GM12878 (cell line): ENCODE measurements around the gene TLE3. TPM values are rescaled to one million over a fixed set of nuclear protein-coding genes. Genes with fewer than 3 reads are reported as not detected.

Experiments
- ATAC-seq: fragments of 200-7000 bp; cut with Tn5 transposase; 3 replicates; pipeline ENCODE4 v1.9.1; 2020; ENCODE audit warnings: mild to moderate bottlenecking, moderate library complexity
- BruUV-seq: library from RNA; stranded (reverse); fragments of 400-500 nt; replicated peaks from 2 replicates; lab custom pipeline; 2021; lab: Mats Ljungman, UMichigan
- CTCF ChIA-PET: fragments of 300-600 bp; sonication (Branson Sonifier 250); formaldehyde crosslinking; extraction: SDS; loops from one replicate; lab custom pipeline; 2021; ENCODE audit warnings: inconsistent platforms; lab: Yijun Ruan, JAX
- POLR2A ChIA-PET: fragments of 350-600 bp; formaldehyde crosslinking; extraction: SDS; loops from one replicate; lab custom pipeline; 2021; ENCODE audit warnings: inconsistent platforms; lab: Charles Lee
- RAD21 ChIA-PET: fragments of 300-600 bp; sonication (Branson Sonifier 250); formaldehyde crosslinking; loops from one replicate; lab custom pipeline; 2023; ENCODE audit warnings: antibody characterized with exemption; ENCODE audit not compliant: unreplicated experiment; lab: Charles Lee
- SMC1A ChIA-PET: fragments of 300-600 bp; sonication (Branson Sonifier 250); formaldehyde crosslinking; loops from one replicate; lab custom pipeline; 2023; ENCODE audit not compliant: unreplicated experiment, uncharacterized antibody; lab: Charles Lee
- DNase-seq: peaks from one replicate; pipeline ENCODE4 v3.0.0-alpha.2; 2011; ENCODE audit warnings: low read depth, low spot score
- FAIRE-seq: peaks from 3 replicates; lab custom pipeline; 2011; peaks lifted over from hg19 to GRCh38; lab: Jason Lieb, UNC
- H2AFZ ChIP-seq: 2 replicates; pipeline ENCODE4 v1.6.0; 2011; ENCODE audit warnings: low read depth, low read length, control low read depth; ENCODE audit not compliant: control insufficient read depth
- H3K27ac ChIP-seq: 2 replicates; pipeline ENCODE4 v1.5.1; 2011; ENCODE audit warnings: control low read depth; ENCODE audit not compliant: control insufficient read depth, insufficient read depth
- H3K27me3 ChIP-seq, 2 experiments: replicated peaks in 1 of 2; 2 replicates each; pipeline versions ENCODE4 v1.6.0 to v1.6.1; 2011; ENCODE audit warnings: low read length in 1 of 2; ENCODE audit not compliant: control insufficient read depth in 2 of 2, insufficient read depth in 2 of 2
- H3K36me3 ChIP-seq, 2 experiments: 2 replicates each; pipeline ENCODE4 v1.5.1; 2011; ENCODE audit warnings: low read length in 1 of 2; ENCODE audit not compliant: control insufficient read depth in 2 of 2, insufficient read depth in 2 of 2
- H3K4me1 ChIP-seq: 2 replicates; pipeline ENCODE4 v1.6.1; 2011; ENCODE audit warnings: mild to moderate bottlenecking, low read length, moderate library complexity, mixed read lengths; ENCODE audit not compliant: control insufficient read depth, insufficient read depth
- H3K4me2 ChIP-seq: 2 replicates; pipeline ENCODE4 v1.6.0; 2011; ENCODE audit warnings: control low read depth; ENCODE audit not compliant: control insufficient read depth, insufficient read depth
- H3K4me3 ChIP-seq: fragments of 200-600 bp; sonication (generic); 2 replicates; pipeline ENCODE4 v1.5.1; 2016
- H3K79me2 ChIP-seq: 2 replicates; pipeline ENCODE4 v1.6.0; 2011; ENCODE audit warnings: low read length; ENCODE audit not compliant: control insufficient read depth, insufficient read depth
- H3K9ac ChIP-seq: 2 replicates; pipeline ENCODE4 v1.8.0; 2011; ENCODE audit warnings: low read length, control low read depth, mixed read lengths; ENCODE audit not compliant: control insufficient read depth, insufficient read depth
- H3K9me3 ChIP-seq: replicated peaks from 3 replicates; pipeline ENCODE4 v1.5.1; 2011; ENCODE audit warnings: mild to moderate bottlenecking, low read length; ENCODE audit not compliant: control insufficient read depth, insufficient read depth
- H4K20me1 ChIP-seq: 2 replicates; pipeline ENCODE4 v1.6.0; 2011; ENCODE audit not compliant: control insufficient read depth, insufficient read depth
- CEBPB ChIP-seq, 2 experiments: fragments of 150-350 bp in 1 of 2; IDR thresholded peaks; 2 replicates each; pipeline ENCODE4 v1.6.1; 2012 to 2014; ENCODE audit warnings: low read depth in 2 of 2, low read length in 2 of 2, borderline replicate concordance in 1 of 2, inconsistent platforms in 1 of 2
- RELA ChIP-seq: fragments of 450-650 bp; IDR thresholded peaks from 2 replicates; pipeline ENCODE4 v1.8.0; 2014; ENCODE audit warnings: borderline replicate concordance; ENCODE audit not compliant: partially characterized antibody
- SMAD5 ChIP-seq: IDR thresholded peaks from 2 replicates; pipeline ENCODE4 v1.6.1; 2016; ENCODE audit warnings: antibody characterized with exemption, low read depth
- YBX1 ChIP-seq: fragments of 450-650 bp; IDR thresholded peaks from 2 replicates; pipeline ENCODE4 v1.6.1; 2016; ENCODE audit warnings: antibody characterized with exemption
- ZNF384 ChIP-seq: IDR thresholded peaks from 2 replicates; pipeline ENCODE4 v1.6.1; 2012; ENCODE audit warnings: low read depth, mild to moderate bottlenecking, low read length, improper control_type of control experiment, borderline replicate concordance
- WGBS: methylation state at CpG from one replicate; pipeline ENCODE4 v1.1.6; 2016; ENCODE audit warnings: low lambda C conversion rate; ENCODE audit not compliant: insufficient replicate concordance, insufficient coverage; ENCODE audit errors: missing lambda C conversion rate; 5-methylcytosine and 5-hydroxymethylcytosine counted together
- in situ Hi-C: fragments of 300-500 bp; cut with MboI; formaldehyde crosslinking; loops from 9 replicates; pipeline ENCODE4 v1.14.3; 2018; ENCODE audit warnings: mixed read lengths
- intact Hi-C: fragments of 100-400 bp; cut with micrococcal nuclease; formaldehyde crosslinking; loops from one replicate; pipeline ENCODE4 v1.14.2; 2022; ENCODE audit not compliant: unreplicated experiment
- polyA plus RNA-seq, 11 experiments: library from polyadenylated mRNA; depleted of rRNA in 4 of 11; unstranded in 6 of 11; stranded (reverse) in 5 of 11; fragments of >200 nt; fragmentation: Nextera tagmentation in 4 of 11; fragmentation: Illumina TruSeq in 1 of 11; extraction: Ambion mirVana in 4 of 11; extraction: Trizol in 1 of 11; gene quantifications; 1 replicate in 1 of 11; 2 replicates in 10 of 11; pipeline versions ENCODE4 v1.2.1 to v1.2.3, GENCODE V29; 2011 to 2016; ENCODE audit warnings: inconsistent platforms in 2 of 11, missing spikeins in 2 of 11, low read depth in 1 of 11
- total RNA-seq, 4 experiments: library from RNA; depleted of rRNA in 3 of 4; stranded (reverse); fragments of >200 nt in 3 of 4; fragmentation: Illumina TruSeq in 1 of 4; extraction: Trizol in 1 of 4; gene quantifications; 2 replicates each; pipeline versions ENCODE4 v1.2.1 to v1.2.3, GENCODE V29; 2013 to 2021
- TF ChIP-seq, protein P1 (sequence below): IDR thresholded peaks from 2 replicates; pipeline ENCODE4 v1.6.1; 2012; ENCODE audit warnings: mild to moderate bottlenecking, low read depth, low read length
- TF ChIP-seq, protein P2 (sequence below): fragments of 450-650 bp; IDR thresholded peaks from 2 replicates; pipeline ENCODE4 v1.6.1; 2016; ENCODE audit warnings: mild to moderate bottlenecking
- TF ChIP-seq, protein P3 (sequence below): fragments of 150-350 bp; IDR thresholded peaks from 2 replicates; pipeline ENCODE4 v1.6.1; 2016; ENCODE audit warnings: low read depth, low read length
- TF ChIP-seq, protein P4 (sequence below): fragments of 450-650 bp; formaldehyde crosslinking; IDR thresholded peaks from 2 replicates; pipeline ENCODE4 v1.4.0; 2022; ENCODE audit warnings: mild to moderate bottlenecking, moderate library complexity
- TF ChIP-seq, protein P5 (sequence below): fragments of 450-650 bp; IDR thresholded peaks from 2 replicates; pipeline ENCODE4 v1.6.1; 2014; ENCODE audit warnings: mild to moderate bottlenecking

Gene TLE3
- total and polyA plus RNA-seq, 10 of the 15 experiments (the other 5 are each of a cell fraction or from before 2014, with no cell fraction given), result 1.2 to 65.5 (median 9.7) TPM

DNA sequence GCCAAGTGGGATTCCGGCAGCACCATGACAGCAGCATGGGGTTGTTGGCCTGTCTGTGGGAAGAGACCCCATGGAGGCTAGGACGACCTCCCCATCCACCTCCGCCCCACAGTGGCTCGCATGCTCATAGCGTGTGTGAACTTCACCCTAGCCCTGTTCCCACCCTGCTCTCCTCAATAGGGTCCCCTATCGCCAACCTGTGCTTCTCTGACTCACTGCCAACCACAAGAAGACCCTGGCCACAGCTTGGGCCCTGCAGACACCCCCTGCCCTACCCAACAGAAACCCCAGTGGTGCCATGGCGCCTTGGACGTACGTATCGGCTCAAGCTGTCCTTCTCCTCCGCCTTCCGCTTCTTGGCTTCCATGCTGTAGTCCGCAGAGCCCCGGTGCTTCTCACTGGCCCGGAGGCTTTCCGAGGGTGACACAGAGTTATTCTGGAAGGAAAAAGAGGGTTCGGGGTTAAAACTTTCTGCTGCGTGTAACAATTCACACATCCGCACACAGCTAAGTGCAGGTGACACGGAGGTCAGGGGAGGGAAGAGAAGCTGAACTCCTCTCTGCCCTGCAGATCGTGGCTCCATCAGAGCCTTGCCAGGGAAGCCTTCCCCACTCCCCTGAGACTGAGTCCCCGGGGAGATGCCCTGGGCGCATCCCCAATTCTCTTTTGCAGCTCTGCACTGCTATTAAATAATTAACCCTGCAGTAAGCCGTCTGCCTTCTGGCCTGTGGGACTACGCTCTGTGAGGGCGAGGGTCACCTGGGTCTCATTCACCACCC lies 37.3 kb downstream of the TLE3 start:
- H3K36me3 ChIP-seq, result peaks cover 38 to 57% of the 10 kb centered on the region in 2 experiments
- no peak for ATAC-seq
- BruUV-seq, result no TSS peak
- TF ChIP-seq SMAD5 (no peak), CEBPB (IDR thresholded peaks at IDR 0.05; ENCODE audit: borderline replicate concordance in 1 of 2, low read depth in 2 of 2, low read length in 2 of 2) (no peak), ZNF384 (no peak), RELA (no peak), YBX1 (no peak)
- TF ChIP-seq, protein P1, sequence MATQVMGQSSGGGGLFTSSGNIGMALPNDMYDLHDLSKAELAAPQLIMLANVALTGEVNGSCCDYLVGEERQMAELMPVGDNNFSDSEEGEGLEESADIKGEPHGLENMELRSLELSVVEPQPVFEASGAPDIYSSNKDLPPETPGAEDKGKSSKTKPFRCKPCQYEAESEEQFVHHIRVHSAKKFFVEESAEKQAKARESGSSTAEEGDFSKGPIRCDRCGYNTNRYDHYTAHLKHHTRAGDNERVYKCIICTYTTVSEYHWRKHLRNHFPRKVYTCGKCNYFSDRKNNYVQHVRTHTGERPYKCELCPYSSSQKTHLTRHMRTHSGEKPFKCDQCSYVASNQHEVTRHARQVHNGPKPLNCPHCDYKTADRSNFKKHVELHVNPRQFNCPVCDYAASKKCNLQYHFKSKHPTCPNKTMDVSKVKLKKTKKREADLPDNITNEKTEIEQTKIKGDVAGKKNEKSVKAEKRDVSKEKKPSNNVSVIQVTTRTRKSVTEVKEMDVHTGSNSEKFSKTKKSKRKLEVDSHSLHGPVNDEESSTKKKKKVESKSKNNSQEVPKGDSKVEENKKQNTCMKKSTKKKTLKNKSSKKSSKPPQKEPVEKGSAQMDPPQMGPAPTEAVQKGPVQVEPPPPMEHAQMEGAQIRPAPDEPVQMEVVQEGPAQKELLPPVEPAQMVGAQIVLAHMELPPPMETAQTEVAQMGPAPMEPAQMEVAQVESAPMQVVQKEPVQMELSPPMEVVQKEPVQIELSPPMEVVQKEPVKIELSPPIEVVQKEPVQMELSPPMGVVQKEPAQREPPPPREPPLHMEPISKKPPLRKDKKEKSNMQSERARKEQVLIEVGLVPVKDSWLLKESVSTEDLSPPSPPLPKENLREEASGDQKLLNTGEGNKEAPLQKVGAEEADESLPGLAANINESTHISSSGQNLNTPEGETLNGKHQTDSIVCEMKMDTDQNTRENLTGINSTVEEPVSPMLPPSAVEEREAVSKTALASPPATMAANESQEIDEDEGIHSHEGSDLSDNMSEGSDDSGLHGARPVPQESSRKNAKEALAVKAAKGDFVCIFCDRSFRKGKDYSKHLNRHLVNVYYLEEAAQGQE, result no peak
- TF ChIP-seq, protein P2, sequence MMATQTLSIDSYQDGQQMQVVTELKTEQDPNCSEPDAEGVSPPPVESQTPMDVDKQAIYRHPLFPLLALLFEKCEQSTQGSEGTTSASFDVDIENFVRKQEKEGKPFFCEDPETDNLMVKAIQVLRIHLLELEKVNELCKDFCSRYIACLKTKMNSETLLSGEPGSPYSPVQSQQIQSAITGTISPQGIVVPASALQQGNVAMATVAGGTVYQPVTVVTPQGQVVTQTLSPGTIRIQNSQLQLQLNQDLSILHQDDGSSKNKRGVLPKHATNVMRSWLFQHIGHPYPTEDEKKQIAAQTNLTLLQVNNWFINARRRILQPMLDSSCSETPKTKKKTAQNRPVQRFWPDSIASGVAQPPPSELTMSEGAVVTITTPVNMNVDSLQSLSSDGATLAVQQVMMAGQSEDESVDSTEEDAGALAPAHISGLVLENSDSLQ, result no peak
- TF ChIP-seq, protein P3, sequence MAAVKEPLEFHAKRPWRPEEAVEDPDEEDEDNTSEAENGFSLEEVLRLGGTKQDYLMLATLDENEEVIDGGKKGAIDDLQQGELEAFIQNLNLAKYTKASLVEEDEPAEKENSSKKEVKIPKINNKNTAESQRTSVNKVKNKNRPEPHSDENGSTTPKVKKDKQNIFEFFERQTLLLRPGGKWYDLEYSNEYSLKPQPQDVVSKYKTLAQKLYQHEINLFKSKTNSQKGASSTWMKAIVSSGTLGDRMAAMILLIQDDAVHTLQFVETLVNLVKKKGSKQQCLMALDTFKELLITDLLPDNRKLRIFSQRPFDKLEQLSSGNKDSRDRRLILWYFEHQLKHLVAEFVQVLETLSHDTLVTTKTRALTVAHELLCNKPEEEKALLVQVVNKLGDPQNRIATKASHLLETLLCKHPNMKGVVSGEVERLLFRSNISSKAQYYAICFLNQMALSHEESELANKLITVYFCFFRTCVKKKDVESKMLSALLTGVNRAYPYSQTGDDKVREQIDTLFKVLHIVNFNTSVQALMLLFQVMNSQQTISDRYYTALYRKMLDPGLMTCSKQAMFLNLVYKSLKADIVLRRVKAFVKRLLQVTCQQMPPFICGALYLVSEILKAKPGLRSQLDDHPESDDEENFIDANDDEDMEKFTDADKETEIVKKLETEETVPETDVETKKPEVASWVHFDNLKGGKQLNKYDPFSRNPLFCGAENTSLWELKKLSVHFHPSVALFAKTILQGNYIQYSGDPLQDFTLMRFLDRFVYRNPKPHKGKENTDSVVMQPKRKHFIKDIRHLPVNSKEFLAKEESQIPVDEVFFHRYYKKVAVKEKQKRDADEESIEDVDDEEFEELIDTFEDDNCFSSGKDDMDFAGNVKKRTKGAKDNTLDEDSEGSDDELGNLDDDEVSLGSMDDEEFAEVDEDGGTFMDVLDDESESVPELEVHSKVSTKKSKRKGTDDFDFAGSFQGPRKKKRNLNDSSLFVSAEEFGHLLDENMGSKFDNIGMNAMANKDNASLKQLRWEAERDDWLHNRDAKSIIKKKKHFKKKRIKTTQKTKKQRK, result no peak
- TF ChIP-seq, protein P4, sequence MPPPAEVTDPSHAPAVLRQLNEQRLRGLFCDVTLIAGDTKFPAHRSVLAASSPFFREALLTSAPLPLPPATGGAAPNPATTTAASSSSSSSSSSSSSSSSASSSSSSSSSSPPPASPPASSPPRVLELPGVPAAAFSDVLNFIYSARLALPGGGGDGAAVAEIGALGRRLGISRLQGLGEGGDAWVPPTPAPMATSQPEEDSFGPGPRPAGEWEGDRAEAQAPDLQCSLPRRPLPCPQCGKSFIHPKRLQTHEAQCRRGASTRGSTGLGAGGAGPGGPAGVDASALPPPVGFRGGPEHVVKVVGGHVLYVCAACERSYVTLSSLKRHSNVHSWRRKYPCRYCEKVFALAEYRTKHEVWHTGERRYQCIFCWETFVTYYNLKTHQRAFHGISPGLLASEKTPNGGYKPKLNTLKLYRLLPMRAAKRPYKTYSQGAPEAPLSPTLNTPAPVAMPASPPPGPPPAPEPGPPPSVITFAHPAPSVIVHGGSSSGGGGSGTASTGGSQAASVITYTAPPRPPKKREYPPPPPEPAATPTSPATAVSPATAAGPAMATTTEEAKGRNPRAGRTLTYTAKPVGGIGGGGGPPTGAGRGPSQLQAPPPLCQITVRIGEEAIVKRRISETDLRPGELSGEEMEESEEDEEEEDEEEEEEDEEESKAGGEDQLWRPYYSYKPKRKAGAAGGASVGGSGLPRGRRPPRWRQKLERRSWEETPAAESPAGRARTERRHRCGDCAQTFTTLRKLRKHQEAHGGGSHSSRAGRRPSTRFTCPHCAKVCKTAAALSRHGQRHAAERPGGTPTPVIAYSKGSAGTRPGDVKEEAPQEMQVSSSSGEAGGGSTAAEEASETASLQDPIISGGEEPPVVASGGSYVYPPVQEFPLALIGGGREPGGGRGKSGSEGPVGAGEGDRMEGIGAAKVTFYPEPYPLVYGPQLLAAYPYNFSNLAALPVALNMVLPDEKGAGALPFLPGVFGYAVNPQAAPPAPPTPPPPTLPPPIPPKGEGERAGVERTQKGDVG (CRISPR knock-in tag), result no peak
- TF ChIP-seq, protein P5, sequence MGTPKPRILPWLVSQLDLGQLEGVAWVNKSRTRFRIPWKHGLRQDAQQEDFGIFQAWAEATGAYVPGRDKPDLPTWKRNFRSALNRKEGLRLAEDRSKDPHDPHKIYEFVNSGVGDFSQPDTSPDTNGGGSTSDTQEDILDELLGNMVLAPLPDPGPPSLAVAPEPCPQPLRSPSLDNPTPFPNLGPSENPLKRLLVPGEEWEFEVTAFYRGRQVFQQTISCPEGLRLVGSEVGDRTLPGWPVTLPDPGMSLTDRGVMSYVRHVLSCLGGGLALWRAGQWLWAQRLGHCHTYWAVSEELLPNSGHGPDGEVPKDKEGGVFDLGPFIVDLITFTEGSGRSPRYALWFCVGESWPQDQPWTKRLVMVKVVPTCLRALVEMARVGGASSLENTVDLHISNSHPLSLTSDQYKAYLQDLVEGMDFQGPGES, result no peak

More for the DNA sequence above, 37.3 kb downstream of the TLE3 start:
- FAIRE-seq (no peak), DNase-seq (no peak)
- no peaks in the 10 kb centered on the region for H4K20me1 ChIP-seq
- no peaks in the 10 kb centered on the region for H3K79me2 ChIP-seq
- in situ Hi-C loops (no loop called here), intact Hi-C loops (no loop called here)
- CTCF ChIA-PET, result no interaction called here
- no peak overlapping the region for H3K27ac ChIP-seq
- H3K4me3 ChIP-seq, result no peak overlapping the region
- H3K9me3 ChIP-seq, result no peaks in the 10 kb centered on the region
- H3K27me3 ChIP-seq, result no peaks in the 10 kb centered on the region
- H3K9ac ChIP-seq, result no peak overlapping the region
- H2AFZ ChIP-seq, result no peak overlapping the region
- no peaks in the 10 kb centered on the region for H3K4me1 ChIP-seq
- POLR2A ChIA-PET, result no interaction called here
- WGBS, result 91% methylated on average over 26 of the region's 26 CpGs
- H3K4me2 ChIP-seq, result no peak overlapping the region
- SMC1A ChIA-PET, result no interaction called here
- RAD21 ChIA-PET, result no interaction called here
